A673 (cell line): Measurements from ENCODE around the gene RRP8. TPM values are rescaled to one million over a fixed set of nuclear protein-coding genes. Genes with fewer than 3 reads are reported as not detected.

Source experiments
- BruUV-seq: library from RNA; stranded (reverse); fragments of 400-500 nt; replicated peaks from 2 replicates; lab custom pipeline; 2021; lab: Mats Ljungman, UMichigan
- CTCF ChIA-PET: fragments of 300-600 bp; sonication (Branson Sonifier 250); formaldehyde crosslinking; loops from one replicate; lab custom pipeline; 2022; ENCODE audit warnings: antibody characterized with exemption; lab: Charles Lee
- POLR2A ChIA-PET: fragments of 300-600 bp; sonication (Branson Sonifier 250); formaldehyde crosslinking; loops from one replicate; lab custom pipeline; 2022; ENCODE audit warnings: antibody characterized with exemption; ENCODE audit not compliant: low non-redundant PET; lab: Charles Lee
- DNase-seq: peaks from one replicate; pipeline ENCODE4 v3.0.0-alpha.2; 2015; ENCODE audit warnings: low spot score
- H3K27ac ChIP-seq: fragments of 200-600 bp; sonication (generic); 2 replicates; pipeline ENCODE4 v1.5.1; 2016; ENCODE audit warnings: mixed run types, low read depth, mild to moderate bottlenecking, mixed read lengths, antibody characterized with exemption, low read length; ENCODE audit not compliant: poor library complexity, severe bottlenecking
- H3K27me3 ChIP-seq: fragments of 200-600 bp; sonication (generic); replicated peaks from 2 replicates; pipeline ENCODE4 v1.6.1; 2017; ENCODE audit warnings: mixed run types, low read depth, mild to moderate bottlenecking, mixed read lengths, antibody characterized with exemption, low read length; ENCODE audit not compliant: insufficient read depth, poor library complexity
- H3K36me3 ChIP-seq: fragments of 200-600 bp; sonication (generic); 2 replicates; pipeline ENCODE4 v1.6.1; 2016; ENCODE audit warnings: mixed run types, mild to moderate bottlenecking, mixed read lengths, antibody characterized with exemption, low read length; ENCODE audit not compliant: insufficient read depth, poor library complexity, severe bottlenecking
- H3K4me1 ChIP-seq: fragments of 200-600 bp; sonication (generic); 2 replicates; pipeline ENCODE4 v1.6.1; 2017; ENCODE audit warnings: mixed run types, mild to moderate bottlenecking, mixed read lengths, antibody characterized with exemption, low read length; ENCODE audit not compliant: insufficient read depth, poor library complexity, severe bottlenecking
- H3K4me3 ChIP-seq: fragments of 200-600 bp; sonication (generic); 2 replicates; pipeline ENCODE4 v1.5.1; 2016; ENCODE audit warnings: low read depth, mixed run types, mild to moderate bottlenecking, mixed read lengths, low read length; ENCODE audit not compliant: poor library complexity, severe bottlenecking
- H3K9me3 ChIP-seq: fragments of 200-600 bp; sonication (generic); 2 replicates; pipeline ENCODE4 v1.6.1; 2016; ENCODE audit warnings: mixed run types, low read depth, mild to moderate bottlenecking, mixed read lengths, antibody characterized with exemption, low read length; ENCODE audit not compliant: poor library complexity, severe bottlenecking
- EZH2 ChIP-seq: fragments of 200-600 bp; sonication (generic); IDR thresholded peaks from 2 replicates; pipeline ENCODE4 v1.6.1; 2017; ENCODE audit warnings: borderline replicate concordance, low read depth, mild to moderate bottlenecking, mixed read lengths, antibody characterized with exemption, low read length; ENCODE audit not compliant: poor library complexity, severe bottlenecking
- intact Hi-C: fragments of 100-400 bp; cut with micrococcal nuclease; formaldehyde crosslinking; loops from one replicate; pipeline ENCODE4 v1.10.0; 2022; ENCODE audit not compliant: unreplicated experiment
- total RNA-seq: library from RNA; stranded (reverse); gene quantifications from 2 replicates; pipeline ENCODE4 v1.2.3, GENCODE V29; 2021
- TF ChIP-seq, protein P1 (sequence below): fragments of 300-800, 200-600 bp; sonication (generic); conservative IDR thresholded peaks from 2 replicates; pipeline ENCODE4 v1.5.1; 2017; ENCODE audit warnings: low read depth, mild to moderate bottlenecking, antibody characterized with exemption, low read length, moderate library complexity, mixed read lengths

RRP8 gene
- total RNA-seq, 1 experiment from 2014 or later, result 21.6 TPM

DNA sequence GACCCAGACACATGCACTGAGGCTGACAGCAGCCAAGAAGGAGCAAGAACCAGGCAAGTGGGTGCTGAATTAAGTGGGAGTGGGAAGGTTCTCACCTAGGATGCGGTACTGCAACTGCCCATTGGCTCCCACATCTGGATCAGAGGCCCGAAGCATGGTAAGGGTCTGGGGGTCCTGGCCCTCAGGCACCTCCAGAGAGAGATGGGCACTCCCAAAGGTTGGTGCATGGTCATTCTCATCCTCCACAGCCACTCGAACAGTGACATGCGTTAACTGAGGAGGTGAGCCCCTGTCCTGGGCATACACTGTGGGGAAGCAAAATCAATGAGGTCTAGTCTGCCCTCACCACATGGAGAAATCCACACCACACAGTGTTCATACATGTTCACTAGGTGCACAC lies 25.1 kb upstream of the RRP8 start:
- no peak for DNase-seq
- TF ChIP-seq, protein P1, sequence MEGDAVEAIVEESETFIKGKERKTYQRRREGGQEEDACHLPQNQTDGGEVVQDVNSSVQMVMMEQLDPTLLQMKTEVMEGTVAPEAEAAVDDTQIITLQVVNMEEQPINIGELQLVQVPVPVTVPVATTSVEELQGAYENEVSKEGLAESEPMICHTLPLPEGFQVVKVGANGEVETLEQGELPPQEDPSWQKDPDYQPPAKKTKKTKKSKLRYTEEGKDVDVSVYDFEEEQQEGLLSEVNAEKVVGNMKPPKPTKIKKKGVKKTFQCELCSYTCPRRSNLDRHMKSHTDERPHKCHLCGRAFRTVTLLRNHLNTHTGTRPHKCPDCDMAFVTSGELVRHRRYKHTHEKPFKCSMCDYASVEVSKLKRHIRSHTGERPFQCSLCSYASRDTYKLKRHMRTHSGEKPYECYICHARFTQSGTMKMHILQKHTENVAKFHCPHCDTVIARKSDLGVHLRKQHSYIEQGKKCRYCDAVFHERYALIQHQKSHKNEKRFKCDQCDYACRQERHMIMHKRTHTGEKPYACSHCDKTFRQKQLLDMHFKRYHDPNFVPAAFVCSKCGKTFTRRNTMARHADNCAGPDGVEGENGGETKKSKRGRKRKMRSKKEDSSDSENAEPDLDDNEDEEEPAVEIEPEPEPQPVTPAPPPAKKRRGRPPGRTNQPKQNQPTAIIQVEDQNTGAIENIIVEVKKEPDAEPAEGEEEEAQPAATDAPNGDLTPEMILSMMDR, result no peak
- TF ChIP-seq EZH2, result no peak
- POLR2A ChIA-PET, result no interaction called here

DNA sequence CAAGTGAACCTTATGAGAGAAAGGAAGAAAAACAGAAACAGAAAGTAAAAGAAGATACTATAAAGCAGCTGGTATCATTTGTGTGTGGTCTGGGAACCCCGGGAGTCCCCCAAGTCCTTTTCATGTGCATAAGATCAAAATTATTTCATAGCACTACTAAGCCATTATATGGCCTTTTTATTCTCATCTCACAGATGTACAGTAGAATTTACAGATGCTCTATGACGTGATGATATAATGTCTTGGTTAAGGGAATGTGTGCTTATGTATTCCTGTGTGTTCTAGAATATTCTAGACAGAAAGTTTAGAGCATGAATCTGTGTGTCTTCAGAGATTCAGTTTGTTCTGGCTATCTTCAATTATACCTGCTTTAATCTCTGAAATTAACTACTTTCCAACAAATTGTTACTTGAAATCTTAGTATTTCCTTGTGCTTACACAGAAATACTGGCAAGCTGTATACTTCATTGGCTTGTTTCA lies 24.4 kb upstream of the RRP8 start:
- BruUV-seq, result no TSS peak

More for the DNA sequence above, 25.1 kb upstream of the RRP8 start:
- CTCF ChIA-PET, result no interaction called here
- no peaks in the 10 kb centered on the region for H3K9me3 ChIP-seq
- intact Hi-C loops, result no loop called here
- H3K36me3 ChIP-seq, result no peaks in the 10 kb centered on the region
- H3K4me1 ChIP-seq, result no peaks in the 10 kb centered on the region
- no TSS peak for BruUV-seq
- H3K27me3 ChIP-seq, result no peaks in the 10 kb centered on the region
- H3K27ac ChIP-seq, result no peak overlapping the region
- H3K4me3 ChIP-seq, result no peak overlapping the region

DNA sequence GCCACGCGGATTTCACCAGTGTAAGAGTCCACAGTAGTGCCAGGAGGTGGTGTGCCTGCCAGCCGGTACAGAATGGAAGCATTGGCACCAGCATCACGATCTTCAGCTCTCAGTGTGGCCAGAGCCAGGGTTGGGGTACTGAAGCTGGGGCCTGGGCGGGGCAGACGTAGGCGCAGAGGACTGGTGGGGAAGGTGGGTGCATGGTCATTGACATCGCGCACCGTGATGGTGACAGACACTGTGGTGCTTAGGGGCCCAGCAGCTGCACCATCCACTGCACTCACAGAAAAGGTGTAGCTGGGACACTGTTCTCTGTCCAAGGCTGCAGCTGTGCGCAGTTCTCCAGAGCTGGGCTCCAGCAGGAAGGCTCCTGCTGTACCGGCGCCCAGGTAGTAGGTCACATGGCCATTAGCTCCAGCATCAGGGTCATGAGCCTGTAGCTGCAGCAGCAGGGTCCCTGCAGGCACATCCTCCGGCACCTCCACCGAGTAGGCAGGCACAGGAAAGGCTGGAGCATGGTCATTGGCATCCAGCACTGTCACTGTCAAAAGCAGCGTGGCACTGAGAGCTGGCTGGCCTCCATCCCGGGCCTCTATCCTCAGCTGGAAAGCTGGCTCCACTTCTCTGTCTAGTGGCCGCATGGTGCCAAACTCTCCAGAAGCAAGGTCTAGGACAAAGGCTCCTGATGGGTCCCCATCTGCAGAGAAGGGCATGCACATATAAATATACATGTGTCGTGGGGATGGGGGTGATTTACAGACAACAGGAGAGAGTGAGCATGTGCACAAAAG lies 23.8 kb upstream of the RRP8 start:
- Histone ChIP-seq H3K36me3 (no peaks in the 10 kb centered on the region), H3K4me1 (no peaks in the 10 kb centered on the region), H3K27me3 (no peaks in the 10 kb centered on the region), H3K27ac (no peak overlapping the region), H3K9me3 (no peaks in the 10 kb centered on the region), H3K4me3 (no peak overlapping the region)
- no TSS peak for BruUV-seq
- ChIA-PET CTCF (no interaction called here), POLR2A (no interaction called here)
- TF ChIP-seq, protein P1, result no peak
- no peak for TF ChIP-seq EZH2
- intact Hi-C loops, result no loop called here
- no peak for DNase-seq

More for the DNA sequence above, 24.4 kb upstream of the RRP8 start:
- TF ChIP-seq EZH2, result no peak
- TF ChIP-seq, protein P1, result no peak
- no peak overlapping the region for H3K4me3 ChIP-seq
- intact Hi-C loops, result no loop called here
- no peak for DNase-seq
- no peaks in the 10 kb centered on the region for H3K9me3 ChIP-seq
- ChIA-PET POLR2A (no interaction called here), CTCF (no interaction called here)
- no peaks in the 10 kb centered on the region for H3K36me3 ChIP-seq
- no peaks in the 10 kb centered on the region for H3K4me1 ChIP-seq
- H3K27ac ChIP-seq, result no peak overlapping the region
- H3K27me3 ChIP-seq, result no peaks in the 10 kb centered on the region
